A673 (cell line): ENCODE measurements around the gene SLC6A2. TPM values are rescaled to one million over a fixed set of nuclear protein-coding genes. Genes with fewer than 3 reads are reported as not detected.

Experiments
- BruUV-seq: library from RNA; stranded (reverse); fragments of 400-500 nt; replicated peaks from 2 replicates; lab custom pipeline; 2021; lab: Mats Ljungman, UMichigan
- CTCF ChIA-PET: fragments of 300-600 bp; sonication (Branson Sonifier 250); formaldehyde crosslinking; loops from one replicate; lab custom pipeline; 2022; ENCODE audit warnings: antibody characterized with exemption; lab: Charles Lee
- POLR2A ChIA-PET: fragments of 300-600 bp; sonication (Branson Sonifier 250); formaldehyde crosslinking; loops from one replicate; lab custom pipeline; 2022; ENCODE audit warnings: antibody characterized with exemption; ENCODE audit not compliant: low non-redundant PET; lab: Charles Lee
- DNase-seq: peaks from one replicate; pipeline ENCODE4 v3.0.0-alpha.2; 2015; ENCODE audit warnings: low spot score
- H3K27ac ChIP-seq: fragments of 200-600 bp; sonication (generic); 2 replicates; pipeline ENCODE4 v1.5.1; 2016; ENCODE audit warnings: mixed run types, low read depth, mild to moderate bottlenecking, mixed read lengths, antibody characterized with exemption, low read length; ENCODE audit not compliant: poor library complexity, severe bottlenecking
- H3K27me3 ChIP-seq: fragments of 200-600 bp; sonication (generic); replicated peaks from 2 replicates; pipeline ENCODE4 v1.6.1; 2017; ENCODE audit warnings: mixed run types, low read depth, mild to moderate bottlenecking, mixed read lengths, antibody characterized with exemption, low read length; ENCODE audit not compliant: insufficient read depth, poor library complexity
- H3K36me3 ChIP-seq: fragments of 200-600 bp; sonication (generic); 2 replicates; pipeline ENCODE4 v1.6.1; 2016; ENCODE audit warnings: mixed run types, mild to moderate bottlenecking, mixed read lengths, antibody characterized with exemption, low read length; ENCODE audit not compliant: insufficient read depth, poor library complexity, severe bottlenecking
- H3K4me1 ChIP-seq: fragments of 200-600 bp; sonication (generic); 2 replicates; pipeline ENCODE4 v1.6.1; 2017; ENCODE audit warnings: mixed run types, mild to moderate bottlenecking, mixed read lengths, antibody characterized with exemption, low read length; ENCODE audit not compliant: insufficient read depth, poor library complexity, severe bottlenecking
- H3K4me3 ChIP-seq: fragments of 200-600 bp; sonication (generic); 2 replicates; pipeline ENCODE4 v1.5.1; 2016; ENCODE audit warnings: low read depth, mixed run types, mild to moderate bottlenecking, mixed read lengths, low read length; ENCODE audit not compliant: poor library complexity, severe bottlenecking
- H3K9me3 ChIP-seq: fragments of 200-600 bp; sonication (generic); 2 replicates; pipeline ENCODE4 v1.6.1; 2016; ENCODE audit warnings: mixed run types, low read depth, mild to moderate bottlenecking, mixed read lengths, antibody characterized with exemption, low read length; ENCODE audit not compliant: poor library complexity, severe bottlenecking
- EZH2 ChIP-seq: fragments of 200-600 bp; sonication (generic); IDR thresholded peaks from 2 replicates; pipeline ENCODE4 v1.6.1; 2017; ENCODE audit warnings: borderline replicate concordance, low read depth, mild to moderate bottlenecking, mixed read lengths, antibody characterized with exemption, low read length; ENCODE audit not compliant: poor library complexity, severe bottlenecking
- intact Hi-C: fragments of 100-400 bp; cut with micrococcal nuclease; formaldehyde crosslinking; loops from one replicate; pipeline ENCODE4 v1.10.0; 2022; ENCODE audit not compliant: unreplicated experiment
- total RNA-seq: library from RNA; stranded (reverse); gene quantifications from 2 replicates; pipeline ENCODE4 v1.2.3, GENCODE V29; 2021
- TF ChIP-seq, protein P1 (sequence below): fragments of 300-800, 200-600 bp; sonication (generic); conservative IDR thresholded peaks from 2 replicates; pipeline ENCODE4 v1.5.1; 2017; ENCODE audit warnings: low read depth, mild to moderate bottlenecking, antibody characterized with exemption, low read length, moderate library complexity, mixed read lengths

The SLC6A2 gene
- total RNA-seq, 1 experiment from 2014 or later, result not detected

GRCh38 chr16:55730115-55730514, 74.3 kb downstream of the SLC6A2 start:
- Histone ChIP-seq H3K9me3 (no peaks in the 10 kb centered on the region), H3K27me3 (no peaks in the 10 kb centered on the region), H3K4me3 (no peak overlapping the region), H3K27ac (no peak overlapping the region), H3K36me3 (no peaks in the 10 kb centered on the region), H3K4me1 (no peaks in the 10 kb centered on the region)
- POLR2A ChIA-PET, result no interaction called here
- CTCF ChIA-PET, result no interaction called here
- no peak for TF ChIP-seq EZH2
- TF ChIP-seq, protein P1, sequence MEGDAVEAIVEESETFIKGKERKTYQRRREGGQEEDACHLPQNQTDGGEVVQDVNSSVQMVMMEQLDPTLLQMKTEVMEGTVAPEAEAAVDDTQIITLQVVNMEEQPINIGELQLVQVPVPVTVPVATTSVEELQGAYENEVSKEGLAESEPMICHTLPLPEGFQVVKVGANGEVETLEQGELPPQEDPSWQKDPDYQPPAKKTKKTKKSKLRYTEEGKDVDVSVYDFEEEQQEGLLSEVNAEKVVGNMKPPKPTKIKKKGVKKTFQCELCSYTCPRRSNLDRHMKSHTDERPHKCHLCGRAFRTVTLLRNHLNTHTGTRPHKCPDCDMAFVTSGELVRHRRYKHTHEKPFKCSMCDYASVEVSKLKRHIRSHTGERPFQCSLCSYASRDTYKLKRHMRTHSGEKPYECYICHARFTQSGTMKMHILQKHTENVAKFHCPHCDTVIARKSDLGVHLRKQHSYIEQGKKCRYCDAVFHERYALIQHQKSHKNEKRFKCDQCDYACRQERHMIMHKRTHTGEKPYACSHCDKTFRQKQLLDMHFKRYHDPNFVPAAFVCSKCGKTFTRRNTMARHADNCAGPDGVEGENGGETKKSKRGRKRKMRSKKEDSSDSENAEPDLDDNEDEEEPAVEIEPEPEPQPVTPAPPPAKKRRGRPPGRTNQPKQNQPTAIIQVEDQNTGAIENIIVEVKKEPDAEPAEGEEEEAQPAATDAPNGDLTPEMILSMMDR, result no peak
- DNase-seq, result no peak
- intact Hi-C loops, result no loop called here
- no TSS peak for BruUV-seq

GRCh38 chr16:55732496-55732895, 76.7 kb downstream of the SLC6A2 start:
- no peaks in the 10 kb centered on the region for H3K36me3 ChIP-seq
- no peaks in the 10 kb centered on the region for H3K9me3 ChIP-seq
- H3K27ac ChIP-seq, result no peak overlapping the region
- POLR2A ChIA-PET, result no interaction called here
- TF ChIP-seq, protein P1, result no peak
- TF ChIP-seq EZH2, result no peak
- BruUV-seq, result no TSS peak
- no peak for DNase-seq
- H3K4me3 ChIP-seq, result no peak overlapping the region
- intact Hi-C loops, result no loop called here
- CTCF ChIA-PET, result no interaction called here
- H3K27me3 ChIP-seq, result no peaks in the 10 kb centered on the region
- H3K4me1 ChIP-seq, result no peaks in the 10 kb centered on the region

GRCh38 chr16:55734665-55735064, 78.9 kb downstream of the SLC6A2 start:
- peaks cover 5% of the 10 kb centered on the region for H3K27me3 ChIP-seq
- H3K36me3 ChIP-seq, result no peaks in the 10 kb centered on the region
- H3K27ac ChIP-seq, result no peak overlapping the region
- no TSS peak for BruUV-seq
- no peaks in the 10 kb centered on the region for H3K4me1 ChIP-seq
- TF ChIP-seq, protein P1, result no peak
- no peak for TF ChIP-seq EZH2
- CTCF ChIA-PET, result no interaction called here
- no peak overlapping the region for H3K4me3 ChIP-seq
- intact Hi-C loops, result no loop called here
- POLR2A ChIA-PET, result interaction anchor here (0.6 kb wide), 1 partner anchor 92 kb away, joined by 3 read pairs; no protein-coding TSS in a partner anchor
- H3K9me3 ChIP-seq, result no peaks in the 10 kb centered on the region
- DNase-seq, result no peak
